GM13977 (cell line): ENCODE data around the gene TMEM238.
"Not testable (repeated sequence)": the region's sequence is repeated elsewhere in the genome, so short reads cannot be mapped to it uniquely, and the experiment has no call there.

Experiments used
- DNase-seq: peaks from one replicate; pipeline ENCODE4 v3.0.0; 2012; ENCODE audit warnings: low spot score
- in situ Hi-C: fragments of 300-500 bp; cut with MboI; formaldehyde crosslinking; loops from one replicate; pipeline ENCODE4 v1.12.0; 2022; ENCODE audit warnings: low sequenced_read_pairs, low pct_unique_long_range_greater_than_20kb, mixed read lengths, inconsistent platforms; ENCODE audit not compliant: unreplicated experiment
- TF ChIP-seq, protein P1 (sequence below): IDR thresholded peaks from 2 replicates; pipeline ENCODE4 v1.5.1; 2012; ENCODE audit warnings: mild to moderate bottlenecking, control low read depth; ENCODE audit not compliant: insufficient read depth; ENCODE audit errors: extremely low read depth, missing control alignments

The TMEM238 gene

GRCh38 chr19:55423225-55424005 lies 39.3 kb upstream of the TMEM238 start:
- in situ Hi-C loops = no loop called here
- DNase-seq = no peak
- TF ChIP-seq, protein P1, sequence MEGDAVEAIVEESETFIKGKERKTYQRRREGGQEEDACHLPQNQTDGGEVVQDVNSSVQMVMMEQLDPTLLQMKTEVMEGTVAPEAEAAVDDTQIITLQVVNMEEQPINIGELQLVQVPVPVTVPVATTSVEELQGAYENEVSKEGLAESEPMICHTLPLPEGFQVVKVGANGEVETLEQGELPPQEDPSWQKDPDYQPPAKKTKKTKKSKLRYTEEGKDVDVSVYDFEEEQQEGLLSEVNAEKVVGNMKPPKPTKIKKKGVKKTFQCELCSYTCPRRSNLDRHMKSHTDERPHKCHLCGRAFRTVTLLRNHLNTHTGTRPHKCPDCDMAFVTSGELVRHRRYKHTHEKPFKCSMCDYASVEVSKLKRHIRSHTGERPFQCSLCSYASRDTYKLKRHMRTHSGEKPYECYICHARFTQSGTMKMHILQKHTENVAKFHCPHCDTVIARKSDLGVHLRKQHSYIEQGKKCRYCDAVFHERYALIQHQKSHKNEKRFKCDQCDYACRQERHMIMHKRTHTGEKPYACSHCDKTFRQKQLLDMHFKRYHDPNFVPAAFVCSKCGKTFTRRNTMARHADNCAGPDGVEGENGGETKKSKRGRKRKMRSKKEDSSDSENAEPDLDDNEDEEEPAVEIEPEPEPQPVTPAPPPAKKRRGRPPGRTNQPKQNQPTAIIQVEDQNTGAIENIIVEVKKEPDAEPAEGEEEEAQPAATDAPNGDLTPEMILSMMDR = no peak

- in situ Hi-C loops, DNase-seq: not testable (repeated sequence)
Observed at GRCh38 chr19:55421281-55421680, 37.2 kb upstream of the TMEM238 start.

- TF ChIP-seq, protein P1 = no peak
- no peak for DNase-seq
- in situ Hi-C loops = no loop called here
Observed at GRCh38 chr19:55419624-55420236, 35.6 kb upstream of the TMEM238 start.

GRCh38 chr19:55419103-55419502 lies 35.0 kb upstream of the TMEM238 start:
- TF ChIP-seq, protein P1 = no peak
- DNase-seq = no peak
- in situ Hi-C loops = no loop called here

GRCh38 chr19:55418185-55418584 lies 34.1 kb upstream of the TMEM238 start:
- in situ Hi-C loops = no loop called here
- TF ChIP-seq, protein P1 = peak; percentile 76
- peak; percentile 72 for DNase-seq

- no peak for DNase-seq
- in situ Hi-C loops = no loop called here
- TF ChIP-seq, protein P1 = no peak
Observed at GRCh38 chr19:55410168-55410567, 26.1 kb upstream of the TMEM238 start.

- DNase-seq, in situ Hi-C loops: not testable (repeated sequence)
Observed at GRCh38 chr19:55409179-55409578, 25.1 kb upstream of the TMEM238 start.
